Fibroblast of lung (primary cell): ENCODE data around the gene UQCRQ. TPM values are rescaled to one million over a fixed set of nuclear protein-coding genes. Genes with fewer than 3 reads are reported as not detected.

Source experiments
- DNase-seq, 2 donors: peaks; one replicate each; pipeline versions ENCODE4 v3.0.0 to v3.0.0-alpha.2; 2010; ENCODE audit warnings: low read depth in 2 of 2
- H2AFZ ChIP-seq: 2 replicates; pipeline ENCODE4 v1.5.1; 2012; ENCODE audit warnings: low read length, control low read depth, inconsistent platforms
- H3K27ac ChIP-seq: 2 replicates; pipeline ENCODE4 v1.5.1; 2011; ENCODE audit warnings: low read length, control low read depth; ENCODE audit not compliant: insufficient read depth
- H3K27me3 ChIP-seq: 2 replicates; pipeline ENCODE4 v1.5.1; 2011; ENCODE audit warnings: mild to moderate bottlenecking, low read length; ENCODE audit not compliant: control insufficient read depth, insufficient read depth
- H3K36me3 ChIP-seq: 2 replicates; pipeline ENCODE4 v1.5.1; 2011; ENCODE audit warnings: low read length; ENCODE audit not compliant: control insufficient read depth, insufficient read depth
- H3K4me1 ChIP-seq: 2 replicates; pipeline ENCODE4 v1.5.1; 2011; ENCODE audit warnings: low read length; ENCODE audit not compliant: control insufficient read depth, insufficient read depth; ENCODE audit errors: extremely low read depth
- H3K4me2 ChIP-seq: 2 replicates; pipeline ENCODE4 v1.5.1; 2011; ENCODE audit warnings: low read length, control low read depth; ENCODE audit not compliant: insufficient read depth; ENCODE audit errors: extremely low read depth
- H3K4me3 ChIP-seq, 4 experiments: fragments of 200-600 bp in 1 of 4; sonication (generic) in 1 of 4; replicated peaks in 1 of 4; 2 replicates each; pipeline ENCODE4 v1.5.1; 2011 to 2016; ENCODE audit warnings: low read length in 4 of 4, low read depth in 3 of 4, mild to moderate bottlenecking in 3 of 4, control low read depth in 2 of 4, inconsistent platforms in 1 of 4, mixed read lengths in 1 of 4; ENCODE audit not compliant: insufficient read depth in 1 of 4; ENCODE audit errors: control extremely low read depth in 1 of 4
- H3K79me2 ChIP-seq: 2 replicates; pipeline ENCODE4 v1.5.1; 2012; ENCODE audit warnings: mild to moderate bottlenecking, low read length, inconsistent platforms; ENCODE audit not compliant: control insufficient read depth, insufficient read depth
- H3K9ac ChIP-seq: 2 replicates; pipeline ENCODE4 v1.5.1; 2011; ENCODE audit warnings: mild to moderate bottlenecking, low read length, control low read depth; ENCODE audit not compliant: insufficient read depth
- H3K9me3 ChIP-seq: 2 replicates; pipeline ENCODE4 v1.5.1; 2012; ENCODE audit warnings: low read depth, low read length; ENCODE audit not compliant: control insufficient read depth, insufficient read depth
- H4K20me1 ChIP-seq: 2 replicates; pipeline ENCODE4 v1.5.1; 2011; ENCODE audit warnings: low read length; ENCODE audit not compliant: control insufficient read depth, insufficient read depth; ENCODE audit errors: extremely low read depth
- CTCF ChIP-seq, 2 donors: IDR thresholded peaks in 1 of 2; conservative IDR thresholded peaks in 1 of 2; 1 replicate in 1 of 2; 2 replicates in 1 of 2; pipeline ENCODE4 v1.5.1; 2011 to 2012; ENCODE audit warnings: low read length in 2 of 2, control low read depth in 1 of 2, inconsistent platforms in 1 of 2, low read depth in 1 of 2, mild to moderate bottlenecking in 1 of 2
- EZH2 ChIP-seq: IDR thresholded peaks from 2 replicates; pipeline ENCODE4 v1.5.1; 2012; ENCODE audit warnings: low read length, control low read depth, mild to moderate bottlenecking; ENCODE audit errors: missing control alignments
- polyA plus RNA-seq, 2 donors: library from polyadenylated mRNA; depleted of rRNA in 1 of 2; stranded (reverse) in 1 of 2; unstranded in 1 of 2; fragments of >200 nt; gene quantifications; 2 replicates each; pipeline ENCODE4 v1.2.1, GENCODE V29; 2011 to 2012; ENCODE audit warnings: missing spikeins in 1 of 2
- total RNA-seq: library from RNA; depleted of rRNA; stranded (reverse); fragments of >200 nt; gene quantifications from 2 replicates; pipeline ENCODE4 v1.2.1, GENCODE V29; 2014

The UQCRQ gene
- total and polyA plus RNA-seq, 2 donors (not counting 1 experiment from before 2014, with no cell fraction given) = 112 to 157 TPM

GRCh38 chr5:132877466-132877865, 11.0 kb downstream of the UQCRQ start:
- no peak overlapping the region for H3K4me3 ChIP-seq
- H3K79me2 ChIP-seq = no peaks in the 10 kb centered on the region
- TF ChIP-seq EZH2 (no peak), CTCF (conservative IDR thresholded peaks at IDR 0.05 in 1 of 2, IDR thresholded peaks at IDR 0.05 in 1 of 2; ENCODE audit: low read depth in 1 of 2, low read length in 2 of 2) (no peak)
- no peak overlapping the region for H2AFZ ChIP-seq
- H4K20me1 ChIP-seq = no peaks in the 10 kb centered on the region
- H3K27ac ChIP-seq = no peak overlapping the region
- no peak overlapping the region for H3K9ac ChIP-seq
- H3K36me3 ChIP-seq = peaks cover 13% of the 10 kb centered on the region
- no peaks in the 10 kb centered on the region for H3K9me3 ChIP-seq
- peaks cover 5% of the 10 kb centered on the region for H3K4me1 ChIP-seq
- no peak overlapping the region for H3K4me2 ChIP-seq
- no peak for DNase-seq
- no peaks in the 10 kb centered on the region for H3K27me3 ChIP-seq

GRCh38 chr5:132877938-132878337, 11.5 kb downstream of the UQCRQ start:
- Histone ChIP-seq H3K27ac (no peak overlapping the region), H3K79me2 (no peaks in the 10 kb centered on the region), H3K4me3 (no peak overlapping the region), H2AFZ (no peak overlapping the region), H3K27me3 (no peaks in the 10 kb centered on the region), H3K9ac (no peak overlapping the region), H3K36me3 (peaks cover 13% of the 10 kb centered on the region), H4K20me1 (no peaks in the 10 kb centered on the region), H3K9me3 (no peaks in the 10 kb centered on the region), H3K4me2 (no peak overlapping the region), H3K4me1 (peaks cover 5% of the 10 kb centered on the region)
- no peak for TF ChIP-seq CTCF (conservative IDR thresholded peaks at IDR 0.05 in 1 of 2, IDR thresholded peaks at IDR 0.05 in 1 of 2; ENCODE audit: low read depth in 1 of 2, low read length in 2 of 2)
- TF ChIP-seq EZH2 = no peak
- DNase-seq = peak; percentile 39 to 74

GRCh38 chr5:132883261-132883834, 16.9 kb downstream of the UQCRQ start:
- H3K9me3 ChIP-seq = no peaks in the 10 kb centered on the region
- H3K4me1 ChIP-seq = no peaks in the 10 kb centered on the region
- no peak overlapping the region for H3K27ac ChIP-seq
- H2AFZ ChIP-seq = no peak overlapping the region
- no peaks in the 10 kb centered on the region for H3K79me2 ChIP-seq
- no peak overlapping the region for H3K4me3 ChIP-seq
- TF ChIP-seq EZH2 (no peak), CTCF (conservative IDR thresholded peaks at IDR 0.05 in 1 of 2, IDR thresholded peaks at IDR 0.05 in 1 of 2; ENCODE audit: low read depth in 1 of 2, low read length in 2 of 2) (peak; percentile 65 to 74)
- no peak overlapping the region for H3K9ac ChIP-seq
- DNase-seq = peak; percentile 64 to 75
- H3K4me2 ChIP-seq = no peak overlapping the region
- H3K27me3 ChIP-seq = no peaks in the 10 kb centered on the region
- peaks cover 9% of the 10 kb centered on the region for H3K36me3 ChIP-seq
- no peaks in the 10 kb centered on the region for H4K20me1 ChIP-seq
